ENCODE results near the gene SLC12A8. TPM values are rescaled to one million over a fixed set of nuclear protein-coding genes. Genes with fewer than 3 reads are reported as not detected.

SLC12A8 gene
- polyA plus RNA-seq, 1 of the 3 experiments (the other 2 are of a cell fraction) = 7.5 TPM

- Histone ChIP-seq H3K4me1 (ENCODE audit: control insufficient read depth in 1 of 2, insufficient read depth in 2 of 2, low read depth in 1 of 2, low read length in 1 of 2) (peaks cover 0 to 18% of the 10 kb centered on the region in 2 experiments; a peak in 1 of 4 replicates), H3K36me3 (replicated peaks in 1 of 2; ENCODE audit: control insufficient read depth in 1 of 2, insufficient read depth in 2 of 2, low read length in 1 of 2) (no peaks in the 10 kb centered on the region), H4K20me1 (ENCODE audit: insufficient read depth) (no peaks in the 10 kb centered on the region), H3K27me3 (ENCODE audit: insufficient read depth) (no peaks in the 10 kb centered on the region), H3K4me3 (ENCODE audit: low read depth in 2 of 2, low read length in 1 of 2) (no peak overlapping the region), H3K27ac (ENCODE audit: low read depth in 2 of 2, low read length in 1 of 2) (no peak overlapping the region), H3K9me3 (no peaks in the 10 kb centered on the region), H3K4me2 (no peak overlapping the region), H3K79me2 (ENCODE audit: insufficient read depth) (no peaks in the 10 kb centered on the region), H3K9me2 (no peaks in the 10 kb centered on the region), H3F3A (replicated peaks; ENCODE audit: insufficient read depth) (no peaks in the 10 kb centered on the region), H3K9ac (no peak overlapping the region), H2AFZ (ENCODE audit: low read depth) (no peak overlapping the region)
- TF ChIP-seq RFX5 (IDR thresholded peaks at IDR 0.05; ENCODE audit: low read length) (no peak), TAF1 (IDR thresholded peaks at IDR 0.05; ENCODE audit: borderline replicate concordance, low read depth, low read length) (no peak), POLR2AphosphoS5 (IDR thresholded peaks at IDR 0.05; ENCODE audit: low read depth, low read length) (no peak), GABPA (IDR thresholded peaks at IDR 0.05; ENCODE audit: low read depth) (no peak), EZH2phosphoT487 (IDR thresholded peaks at IDR 0.05; ENCODE audit: borderline replicate concordance, low read depth) (no peak), FOSL2 (IDR thresholded peaks at IDR 0.05; ENCODE audit: borderline replicate concordance, low read depth) (no peak), NRF1 (IDR thresholded peaks at IDR 0.05; ENCODE audit: low read depth, low read length) (no peak)
- TF ChIP-seq, protein P1, sequence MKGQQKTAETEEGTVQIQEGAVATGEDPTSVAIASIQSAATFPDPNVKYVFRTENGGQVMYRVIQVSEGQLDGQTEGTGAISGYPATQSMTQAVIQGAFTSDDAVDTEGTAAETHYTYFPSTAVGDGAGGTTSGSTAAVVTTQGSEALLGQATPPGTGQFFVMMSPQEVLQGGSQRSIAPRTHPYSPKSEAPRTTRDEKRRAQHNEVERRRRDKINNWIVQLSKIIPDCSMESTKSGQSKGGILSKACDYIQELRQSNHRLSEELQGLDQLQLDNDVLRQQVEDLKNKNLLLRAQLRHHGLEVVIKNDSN (IDR thresholded peaks at IDR 0.05; ENCODE audit: borderline replicate concordance, low read depth) = no peak
- no peak for DNase-seq
- WGBS (ENCODE audit: low lambda C conversion rate) = 92% methylated on average over 2 of the region's 2 CpGs
- ChIA-PET CTCF (no interaction called here), POLR2A (no interaction called here)
Observed at GRCh38 chr3:125188955-125189354, 23.6 kb downstream of the SLC12A8 start.

- Histone ChIP-seq H4K20me1 (ENCODE audit: insufficient read depth) (no peaks in the 10 kb centered on the region), H3K27ac (ENCODE audit: low read depth in 2 of 2, low read length in 1 of 2) (no peak overlapping the region), H3K9ac (no peak overlapping the region), H3K9me3 (no peaks in the 10 kb centered on the region), H3K9me2 (no peaks in the 10 kb centered on the region), H3F3A (replicated peaks; ENCODE audit: insufficient read depth) (no peaks in the 10 kb centered on the region), H2AFZ (ENCODE audit: low read depth) (no peak overlapping the region), H3K4me3 (ENCODE audit: low read depth in 2 of 2, low read length in 1 of 2) (no peak overlapping the region), H3K4me1 (ENCODE audit: control insufficient read depth in 1 of 2, insufficient read depth in 2 of 2, low read depth in 1 of 2, low read length in 1 of 2) (peaks cover 0 to 18% of the 10 kb centered on the region in 2 experiments; a peak in 1 of 4 replicates), H3K36me3 (replicated peaks in 1 of 2; ENCODE audit: control insufficient read depth in 1 of 2, insufficient read depth in 2 of 2, low read length in 1 of 2) (no peaks in the 10 kb centered on the region), H3K79me2 (ENCODE audit: insufficient read depth) (no peaks in the 10 kb centered on the region), H3K27me3 (ENCODE audit: insufficient read depth) (no peaks in the 10 kb centered on the region), H3K4me2 (no peak overlapping the region)
- POLR2A ChIA-PET = no interaction called here
- DNase-seq = no peak
- WGBS (ENCODE audit: low lambda C conversion rate) = 90% methylated on average over 5 of the region's 5 CpGs
- TF ChIP-seq SIN3A (IDR thresholded peaks at IDR 0.05; ENCODE audit: borderline replicate concordance, low read depth, low read length) (no peak), GATA2 (CRISPR knock-in tag; IDR thresholded peaks at IDR 0.05) (no peak), MXI1 (IDR thresholded peaks at IDR 0.05; ENCODE audit: low read depth, low read length) (no peak), CTCF (IDR thresholded peaks at IDR 0.05) (no peak), PBX3 (IDR thresholded peaks at IDR 0.05) (no peak), REST (IDR thresholded peaks at IDR 0.05; ENCODE audit: low read depth, low read length) (no peak), EP300 (IDR thresholded peaks at IDR 0.05; ENCODE audit: borderline replicate concordance in 1 of 2, low read depth in 1 of 2, low read length in 1 of 2) (no peak), TAF1 (IDR thresholded peaks at IDR 0.05; ENCODE audit: borderline replicate concordance, low read depth, low read length) (no peak), RFX5 (IDR thresholded peaks at IDR 0.05; ENCODE audit: low read length) (no peak), FOXJ3 (CRISPR knock-in tag; IDR thresholded peaks at IDR 0.05) (no peak), FOXM1 (IDR thresholded peaks at IDR 0.05; ENCODE audit: low read depth) (no peak), POLR2AphosphoS5 (IDR thresholded peaks at IDR 0.05; ENCODE audit: low read depth, low read length) (no peak), RXRA (IDR thresholded peaks at IDR 0.05; ENCODE audit: borderline replicate concordance, low read depth) (no peak), YY1 (IDR thresholded peaks at IDR 0.05; ENCODE audit: low read depth) (no peak)
- TF ChIP-seq, protein P1 (IDR thresholded peaks at IDR 0.05; ENCODE audit: borderline replicate concordance, low read depth) = no peak
- CTCF ChIA-PET = no interaction called here
Observed at GRCh38 chr3:125187599-125187910, 25.0 kb downstream of the SLC12A8 start.

All from SK-N-SH (cell line).